ENCODE data around the gene PACRG. TPM values are rescaled to one million over a fixed set of nuclear protein-coding genes. Genes with fewer than 3 reads are reported as not detected.

PACRG gene
- total and polyA plus RNA-seq, 2 of the 13 experiments (the other 11 are each of a cell fraction or from before 2014, with no cell fraction given), result 0.13 TPM; not detected in 1

- ATAC-seq, result no peak
- Histone ChIP-seq H3K79me2 (ENCODE audit: insufficient read depth, low read length) (no peaks in the 10 kb centered on the region), H3K4me2 (ENCODE audit: low read depth, low read length) (no peak overlapping the region), H3K9ac (ENCODE audit: insufficient read depth, low read depth, low read length) (no peak overlapping the region), H2AFZ (ENCODE audit: low read length) (no peak overlapping the region), H3K9me3 (ENCODE audit: low read length) (no peaks in the 10 kb centered on the region), H3K27ac (ENCODE audit: extremely low read length, insufficient read depth, low read length) (no peak overlapping the region), H3K4me1 (ENCODE audit: insufficient read depth, low read length) (no peaks in the 10 kb centered on the region), H3K4me3 (replicated peaks in 1 of 3; ENCODE audit: insufficient read depth in 1 of 3, low read depth in 2 of 3, low read length in 3 of 3) (no peak overlapping the region), H4K20me1 (ENCODE audit: insufficient read depth, low read length) (no peaks in the 10 kb centered on the region), H3K36me3 (replicated peaks in 1 of 2; ENCODE audit: control insufficient read depth in 1 of 2, insufficient read depth in 2 of 2, low read length in 2 of 2) (no peaks in the 10 kb centered on the region), H3K27me3 (ENCODE audit: control insufficient read depth in 1 of 2, insufficient read depth in 2 of 2, low read length in 2 of 2) (0 out of 5 replicates have a peak, but pooled peaks cover 0 to 8% of the 10 kb centered on the region in 2 experiments)
- in situ Hi-C loops (cut with HindIII; ENCODE audit: extremely low pct_ligation_motif_present, low pct_unique_long_range_greater_than_20kb) (no loop called here), intact Hi-C loops (cut with micrococcal nuclease; ENCODE audit: unreplicated experiment) (no loop called here)
- TF ChIP-seq TOPORS (CRISPR knock-in tag; IDR thresholded peaks at IDR 0.05) (no peak), ZBTB8A (CRISPR knock-in tag; IDR thresholded peaks at IDR 0.05; ENCODE audit: borderline replicate concordance, low read depth) (no peak), MAZ (IDR thresholded peaks at IDR 0.05; ENCODE audit: borderline replicate concordance, low read depth, low read length) (no peak), MAZ (CRISPR knock-in tag; IDR thresholded peaks at IDR 0.05; ENCODE audit: low read depth) (no peak), CSRNP2 (CRISPR knock-in tag; conservative IDR thresholded peaks at IDR 0.05; ENCODE audit: low read depth) (no peak), PTBP1 (IDR thresholded peaks at IDR 0.05; ENCODE audit: low read depth, low read length, poor library complexity, severe bottlenecking) (no peak), GATA4 (IDR thresholded peaks at IDR 0.05; ENCODE audit: borderline replicate concordance, low read depth) (no peak), MTA3 (CRISPR knock-in tag; IDR thresholded peaks at IDR 0.05) (no peak), SRSF1 (optimal IDR thresholded peaks at IDR 0.05; ENCODE audit: low read depth, low read length) (no peak), NCOR1 (IDR thresholded peaks at IDR 0.05; ENCODE audit: borderline replicate concordance, low read length) (no peak), DNMT1 (CRISPR knock-in tag; IDR thresholded peaks at IDR 0.05) (no peak), ZNF777 (CRISPR knock-in tag; IDR thresholded peaks at IDR 0.05) (no peak), HMGA1 (CRISPR knock-in tag; conservative IDR thresholded peaks at IDR 0.05) (no peak)
- TF ChIP-seq, protein P1, sequence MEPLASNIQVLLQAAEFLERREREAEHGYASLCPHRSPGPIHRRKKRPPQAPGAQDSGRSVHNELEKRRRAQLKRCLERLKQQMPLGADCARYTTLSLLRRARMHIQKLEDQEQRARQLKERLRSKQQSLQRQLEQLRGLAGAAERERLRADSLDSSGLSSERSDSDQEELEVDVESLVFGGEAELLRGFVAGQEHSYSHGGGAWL (CRISPR knock-in tag; IDR thresholded peaks at IDR 0.05), result no peak
- TF ChIP-seq, protein P2, sequence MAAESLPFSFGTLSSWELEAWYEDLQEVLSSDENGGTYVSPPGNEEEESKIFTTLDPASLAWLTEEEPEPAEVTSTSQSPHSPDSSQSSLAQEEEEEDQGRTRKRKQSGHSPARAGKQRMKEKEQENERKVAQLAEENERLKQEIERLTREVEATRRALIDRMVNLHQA (CRISPR knock-in tag; IDR thresholded peaks at IDR 0.05), result no peak
- WGBS (ENCODE audit: low lambda C conversion rate), result 39% methylated on average over 7 of the region's 7 CpGs
- CTCF ChIA-PET (ENCODE audit: low intra/inter-chr PET ratio, low total read pairs), result no interaction called here
- BruUV-seq (replicated peaks), result no TSS peak
- POLR2A ChIA-PET, result no interaction called here
- FAIRE-seq, result no peak
- no peak for DNase-seq (ENCODE audit: low spot score)
Measured at GRCh38 chr6:163092876-163093275, 365.1 kb downstream of the PACRG start.
